H1 (cell line): ENCODE data around the gene DCP1B. TPM values are rescaled to one million over a fixed set of nuclear protein-coding genes. Genes with fewer than 3 reads are reported as not detected.

Experiments used
- CTCF ChIA-PET: fragments of 300-600 bp; sonication (Branson Sonifier 250); formaldehyde crosslinking; loops from one replicate; lab custom pipeline; 2021; ENCODE audit not compliant: partially characterized antibody; lab: Charles Lee
- POLR2A ChIA-PET: fragments of 300-600 bp; sonication (Branson Sonifier 250); formaldehyde crosslinking; loops from one replicate; lab custom pipeline; 2021; ENCODE audit warnings: inconsistent platforms; ENCODE audit not compliant: partially characterized antibody; lab: Charles Lee
- DNase-seq, 2 experiments: peaks; one replicate each; pipeline versions ENCODE4 v3.0.0 to v3.0.0-alpha.2; 2010 to 2022; ENCODE audit warnings: low spot score in 2 of 2, low read depth in 1 of 2, mixed read lengths in 1 of 2
- FAIRE-seq: peaks from 2 replicates; lab custom pipeline; 2011; peaks lifted over from hg19 to GRCh38; lab: Jason Lieb, UNC
- H2AFZ ChIP-seq: 2 replicates; pipeline ENCODE4 v1.8.1; 2012; ENCODE audit warnings: low read length, inconsistent platforms
- H2AK5ac ChIP-seq: 2 replicates; pipeline ENCODE4 v1.6.1; 2013; ENCODE audit warnings: low read depth, low read length
- H2BK120ac ChIP-seq: replicated peaks from 2 replicates; pipeline ENCODE3; 2013; ENCODE audit warnings: low read depth, low read length, inconsistent platforms
- H2BK12ac ChIP-seq: 2 replicates; pipeline ENCODE4 v1.6.1; 2013; ENCODE audit warnings: low read depth, low read length
- H2BK15ac ChIP-seq: 2 replicates; pipeline ENCODE4 v1.6.1; 2013; ENCODE audit warnings: low read length
- H2BK20ac ChIP-seq: 2 replicates; pipeline ENCODE4 v1.6.1; 2013; ENCODE audit warnings: low read length
- H2BK5ac ChIP-seq: 2 replicates; pipeline ENCODE4 v1.6.1; 2013; ENCODE audit warnings: low read depth, low read length
- H3K14ac ChIP-seq: 2 replicates; pipeline ENCODE4 v1.6.1; 2013; ENCODE audit warnings: inconsistent platforms; ENCODE audit not compliant: insufficient read length
- H3K18ac ChIP-seq: 2 replicates; pipeline ENCODE4 v1.6.1; 2013; ENCODE audit warnings: low read length; ENCODE audit errors: extremely low read depth
- H3K23ac ChIP-seq: 2 replicates; pipeline ENCODE4 v1.6.1; 2013; ENCODE audit warnings: inconsistent platforms; ENCODE audit not compliant: insufficient read length
- H3K23me2 ChIP-seq: 2 replicates; pipeline ENCODE4 v1.6.1; 2013; ENCODE audit warnings: low read depth, low read length
- H3K27ac ChIP-seq: 2 replicates; pipeline ENCODE4 v1.6.1; 2011; ENCODE audit warnings: low read depth, low read length, inconsistent platforms
- H3K27me3 ChIP-seq, 4 experiments: replicated peaks in 1 of 4; 1 replicate in 1 of 4; 2 replicates in 3 of 4; pipeline versions ENCODE4 v1.6.1 to v1.8.1; 2011 to 2013; ENCODE audit warnings: low read length in 3 of 4, mild to moderate bottlenecking in 3 of 4, inconsistent platforms in 2 of 4, mixed read lengths in 2 of 4, moderate library complexity in 1 of 4; ENCODE audit not compliant: control insufficient read depth in 3 of 4, insufficient read depth in 3 of 4; ENCODE audit errors: extremely low read depth in 1 of 4
- H3K36me3 ChIP-seq, 4 experiments: 2 replicates each; pipeline versions ENCODE4 v1.6.1 to v1.8.1; 2011 to 2013; ENCODE audit warnings: mild to moderate bottlenecking in 4 of 4, low read length in 3 of 4, moderate library complexity in 2 of 4, control low read depth in 1 of 4, inconsistent platforms in 1 of 4; ENCODE audit not compliant: insufficient read depth in 4 of 4, control insufficient read depth in 2 of 4
- H3K4ac ChIP-seq: replicated peaks from 2 replicates; pipeline ENCODE3; 2013; ENCODE audit warnings: low read length, low read depth, mixed read lengths, inconsistent platforms; ENCODE audit not compliant: insufficient read length
- H3K4me1 ChIP-seq, 4 experiments: replicated peaks in 1 of 4; 1 replicate in 1 of 4; 2 replicates in 3 of 4; pipeline versions ENCODE4 v1.6.1 to v1.8.1; 2011 to 2013; ENCODE audit warnings: low read length in 3 of 4, inconsistent platforms in 2 of 4, mixed read lengths in 1 of 4; ENCODE audit not compliant: insufficient read depth in 4 of 4, control insufficient read depth in 3 of 4
- H3K4me2 ChIP-seq, 2 experiments: 2 replicates each; pipeline versions ENCODE4 v1.6.1 to v1.8.1; 2011 to 2013; ENCODE audit warnings: low read depth in 2 of 2, low read length in 2 of 2, control low read depth in 1 of 2, inconsistent platforms in 1 of 2, mild to moderate bottlenecking in 1 of 2; ENCODE audit not compliant: insufficient read depth in 1 of 2
- H3K4me3 ChIP-seq, 4 experiments: fragments of 200-600, 300-600 bp in 1 of 4; sonication (generic), shearing (Covaris generic), sonication (Bioruptor Twin) in 1 of 4; 2 replicates each; pipeline versions ENCODE4 v1.5.1 to v1.8.1; 2011 to 2016; ENCODE audit warnings: low read length in 4 of 4, low read depth in 3 of 4, control low read depth in 2 of 4, inconsistent platforms in 2 of 4, mild to moderate bottlenecking in 2 of 4, mixed read lengths in 1 of 4, moderate library complexity in 1 of 4; ENCODE audit not compliant: insufficient read depth in 2 of 4; ENCODE audit errors: extremely low read depth in 1 of 4
- H3K56ac ChIP-seq: replicated peaks from 2 replicates; pipeline ENCODE3; 2013; ENCODE audit warnings: low read depth, mild to moderate bottlenecking, mixed read lengths, low read length, inconsistent platforms; ENCODE audit not compliant: insufficient read length
- H3K79me1 ChIP-seq: 2 replicates; pipeline ENCODE4 v1.6.1; 2013; ENCODE audit warnings: low read depth, low read length, control low read depth
- H3K79me2 ChIP-seq, 2 experiments: 2 replicates each; pipeline versions ENCODE4 v1.6.1 to v1.8.1; 2012 to 2013; ENCODE audit warnings: low read length in 2 of 2, mild to moderate bottlenecking in 2 of 2, inconsistent platforms in 1 of 2; ENCODE audit not compliant: insufficient read depth in 2 of 2, control insufficient read depth in 1 of 2
- H3K9ac ChIP-seq, 4 experiments: replicated peaks in 1 of 4; 1 replicate in 1 of 4; 2 replicates in 3 of 4; pipeline versions ENCODE4 v1.6.1 to v1.8.1; 2011 to 2013; ENCODE audit warnings: low read depth in 3 of 4, low read length in 3 of 4, control low read depth in 2 of 4, mild to moderate bottlenecking in 2 of 4, moderate library complexity in 2 of 4, inconsistent platforms in 1 of 4; ENCODE audit errors: extremely low read depth in 1 of 4
- H3K9me3 ChIP-seq, 2 experiments: 2 replicates each; pipeline versions ENCODE4 v1.6.1 to v1.8.1; 2012 to 2013; ENCODE audit warnings: mild to moderate bottlenecking in 2 of 2, moderate library complexity in 2 of 2, control low read depth in 1 of 2, inconsistent platforms in 1 of 2, low read depth in 1 of 2, low read length in 1 of 2, mixed read lengths in 1 of 2; ENCODE audit not compliant: insufficient read depth in 2 of 2
- H4K20me1 ChIP-seq, 2 experiments: replicated peaks in 1 of 2; 2 replicates each; pipeline versions ENCODE3 to v1.8.1; 2011 to 2013; ENCODE audit warnings: inconsistent platforms in 2 of 2, low read length in 2 of 2, mild to moderate bottlenecking in 1 of 2; ENCODE audit not compliant: insufficient read depth in 2 of 2, control insufficient read depth in 1 of 2
- H4K5ac ChIP-seq: 2 replicates; pipeline ENCODE4 v1.6.1; 2013; ENCODE audit warnings: low read length, low read depth, mixed read lengths, inconsistent platforms; ENCODE audit not compliant: insufficient read length
- H4K8ac ChIP-seq: 2 replicates; pipeline ENCODE4 v1.8.0; 2013; ENCODE audit warnings: mild to moderate bottlenecking, moderate library complexity, low read length, inconsistent platforms; ENCODE audit not compliant: insufficient read depth; ENCODE audit errors: extremely low read depth
- H4K91ac ChIP-seq: replicated peaks from 2 replicates; pipeline ENCODE3; 2013; ENCODE audit warnings: low read length, mixed read lengths, inconsistent platforms; ENCODE audit not compliant: insufficient read length
- BCL11A ChIP-seq, 2 experiments: IDR thresholded peaks; one replicate each; pipeline ENCODE4 v1.6.1; 2011; ENCODE audit warnings: low read depth in 2 of 2, low read length in 2 of 2, mild to moderate bottlenecking in 2 of 2
- EGR1 ChIP-seq: IDR thresholded peaks from 2 replicates; pipeline ENCODE4 v1.6.1; 2011; ENCODE audit warnings: low read depth, low read length, borderline replicate concordance
- JUND ChIP-seq: IDR thresholded peaks from 2 replicates; pipeline ENCODE4 v1.6.1; 2011; ENCODE audit warnings: mild to moderate bottlenecking, improper control_type of control experiment, low read length
- SRF ChIP-seq: IDR thresholded peaks from 2 replicates; pipeline ENCODE4 v1.6.1; 2011; ENCODE audit warnings: mild to moderate bottlenecking, low read depth, low read length, moderate library complexity
- TAF7 ChIP-seq: optimal IDR thresholded peaks from 2 replicates; pipeline ENCODE3; 2011; ENCODE audit warnings: low read depth, mild to moderate bottlenecking, inconsistent platforms, low read length, moderate library complexity, borderline replicate concordance
- ZNF274 ChIP-seq: IDR thresholded peaks from 2 replicates; pipeline ENCODE4 v1.7.0; 2012; ENCODE audit warnings: low read length, borderline replicate concordance; ENCODE audit errors: extremely low read depth
- WGBS, 2 experiments: shearing (Covaris generic) in 1 of 2; methylation state at CpG; one replicate each; pipeline versions ENCODE4 v1.1.6 to v1.1.7; 2013 to 2015; ENCODE audit warnings: low lambda C conversion rate in 2 of 2, mixed read lengths in 2 of 2, inconsistent platforms in 1 of 2, low coverage in 1 of 2, missing lambda C conversion rate in 1 of 2; ENCODE audit not compliant: insufficient replicate concordance in 2 of 2, insufficient coverage in 1 of 2, insufficient read length in 1 of 2; ENCODE audit errors: extremely low coverage in 1 of 2, missing lambda C conversion rate in 1 of 2; 5-methylcytosine and 5-hydroxymethylcytosine counted together
- polyA plus RNA-seq, 7 experiments: library from polyadenylated mRNA; depleted of rRNA in 3 of 7; stranded (reverse) in 5 of 7; unstranded in 2 of 7; fragments of >200 nt in 5 of 7; fragments of 200-250 nt in 2 of 7; gene quantifications; 1 replicate in 5 of 7; 2 replicates in 1 of 7; 4 replicates in 1 of 7; pipeline versions ENCODE4 v1.2.1 to v1.2.3, GENCODE V29; 2011 to 2013; ENCODE audit warnings: missing spikeins in 2 of 7, mixed read lengths in 2 of 7
- total RNA-seq: library from RNA; stranded (reverse); fragmentation: NEBNext Ultra II Directional; extraction: Animal tissue kit (Norgen Biotek cat#: 25700); gene quantifications from 2 replicates; pipeline ENCODE4 v1.2.1, GENCODE V29; 2021
- TF ChIP-seq, protein P1 (sequence below): IDR thresholded peaks from 2 replicates; pipeline ENCODE4 v1.6.1; 2011; ENCODE audit warnings: low read length, improper control_type of control experiment

Gene DCP1B
- total and polyA plus RNA-seq, 2 of the 8 experiments (the other 6 are each of a cell fraction or from before 2014, with no cell fraction given): 14.8 to 29.0 TPM

GRCh38 chr12:1937481-1938224, 66.6 kb downstream of the DCP1B start:
- no peak overlapping the region for H2BK5ac ChIP-seq
- TF ChIP-seq, protein P1, sequence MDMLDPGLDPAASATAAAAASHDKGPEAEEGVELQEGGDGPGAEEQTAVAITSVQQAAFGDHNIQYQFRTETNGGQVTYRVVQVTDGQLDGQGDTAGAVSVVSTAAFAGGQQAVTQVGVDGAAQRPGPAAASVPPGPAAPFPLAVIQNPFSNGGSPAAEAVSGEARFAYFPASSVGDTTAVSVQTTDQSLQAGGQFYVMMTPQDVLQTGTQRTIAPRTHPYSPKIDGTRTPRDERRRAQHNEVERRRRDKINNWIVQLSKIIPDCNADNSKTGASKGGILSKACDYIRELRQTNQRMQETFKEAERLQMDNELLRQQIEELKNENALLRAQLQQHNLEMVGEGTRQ: no peak
- TF ChIP-seq JUND (no peak), SRF (no peak), TAF7 (no peak), ZNF274 (no peak), EGR1 (no peak), BCL11A (IDR thresholded peaks at IDR 0.05; ENCODE audit: low read depth in 2 of 2, low read length in 2 of 2) (no peak)
- TF ChIP-seq, all 59 proteins: peak for 0
- Histone ChIP-seq H4K5ac (no peak overlapping the region), H2BK120ac (no peak overlapping the region), H4K91ac (no peak overlapping the region), H4K8ac (no peak overlapping the region), H3K27me3 (no peaks in the 10 kb centered on the region), H3K18ac (no peak overlapping the region), H2BK12ac (no peak overlapping the region), H3K23ac (no peak overlapping the region), H3K4ac (no peak overlapping the region), H2AFZ (no peak overlapping the region), H3K27ac (no peak overlapping the region), H4K20me1 (peaks cover 0 to 4% of the 10 kb centered on the region in 2 experiments), H2BK20ac (no peak overlapping the region), H2BK15ac (no peak overlapping the region), H3K79me1 (no peaks in the 10 kb centered on the region), H3K9ac (no peak overlapping the region), H3K4me3 (no peak overlapping the region), H3K36me3 (peaks cover 0 to 3% (median 0%) of the 10 kb centered on the region in 4 experiments; a peak in 1 of 8 replicates), H3K14ac (no peak overlapping the region), H3K4me1 (no peaks in the 10 kb centered on the region; a peak in 1 of 7 replicates), H2AK5ac (no peak overlapping the region), H3K9me3 (no peaks in the 10 kb centered on the region), H3K56ac (no peak overlapping the region), H3K79me2 (no peaks in the 10 kb centered on the region), H3K4me2 (no peak overlapping the region), H3K23me2 (peaks cover 4% of the 10 kb centered on the region)
- no peak for FAIRE-seq
- POLR2A ChIA-PET: no interaction called here
- CTCF ChIA-PET: interaction anchor here (1.2 to 5.5 kb wide), 3 partner anchors 120 to 302 kb away, joined by 3 to 188 read pairs (median 24); no protein-coding TSS in a partner anchor
- WGBS, 2 experiments: 91% methylated on average over 12 of the region's 12 CpGs; no CpG with 5 or more reads in 1 of the 2 experiments
- peak in 1 of 2 experiments; percentile 29 for DNase-seq
